Central memory CD8-positive, alpha-beta T cell (primary cell): ENCODE results near the gene RBP5.

Experiments
- ATAC-seq: fragments of 150-1000 bp; cut with Tn5 transposase; replicated peaks from 2 replicates; pipeline ENCODE4 v1.10.0; 2022; ENCODE audit warnings: mild to moderate bottlenecking, moderate FRiP score, moderate number of reproducible peaks; ENCODE audit not compliant: poor library complexity, severe bottlenecking; ENCODE audit errors: extremely low read depth
- DNase-seq, 2 donors: peaks; one replicate each; pipeline ENCODE4 v3.0.0; 2021; ENCODE audit warnings: low spot score in 2 of 2
- H3K27ac Mint-ChIP-seq: one replicate; pipeline ENCODE4 v1.8.0; 2022; ENCODE audit warnings: low read depth, mild to moderate bottlenecking, moderate library complexity, mixed read lengths
- H3K27me3 Mint-ChIP-seq: one replicate; pipeline ENCODE4 v1.8.0; 2022; ENCODE audit warnings: mixed read lengths
- H3K36me3 Mint-ChIP-seq: one replicate; pipeline ENCODE4 v1.8.0; 2022; ENCODE audit warnings: mild to moderate bottlenecking, moderate library complexity, mixed read lengths; ENCODE audit not compliant: insufficient read depth
- H3K4me1 Mint-ChIP-seq: one replicate; pipeline ENCODE4 v1.8.0; 2022; ENCODE audit warnings: mixed read lengths
- H3K4me3 Mint-ChIP-seq: one replicate; pipeline ENCODE4 v1.8.0; 2022; ENCODE audit warnings: mild to moderate bottlenecking, moderate library complexity, mixed read lengths
- H3K9me3 Mint-ChIP-seq: one replicate; pipeline ENCODE4 v1.8.0; 2022; ENCODE audit warnings: mixed read lengths

The RBP5 gene

GRCh38 chr12:7143564-7143963 lies 14.9 kb upstream of the RBP5 start:
- H3K4me3 Mint-ChIP-seq = no peak overlapping the region
- no peak for ATAC-seq
- H3K27me3 Mint-ChIP-seq = no peaks in the 10 kb centered on the region
- peaks cover 25% of the 10 kb centered on the region for H3K36me3 Mint-ChIP-seq
- H3K27ac Mint-ChIP-seq = no peak overlapping the region
- no peak for DNase-seq
- H3K9me3 Mint-ChIP-seq = no peaks in the 10 kb centered on the region
- no peaks in the 10 kb centered on the region for H3K4me1 Mint-ChIP-seq

- Mint-ChIP-seq H3K27ac (peak overlapping the region; percentile 30), H3K4me1 (no peaks in the 10 kb centered on the region), H3K36me3 (peaks cover 26% of the 10 kb centered on the region), H3K4me3 (no peak overlapping the region), H3K27me3 (no peaks in the 10 kb centered on the region), H3K9me3 (no peaks in the 10 kb centered on the region)
- no peak for ATAC-seq
- DNase-seq = no peak
Measured at GRCh38 chr12:7142809-7143465, 14.2 kb upstream of the RBP5 start.

- Mint-ChIP-seq H3K27ac (peak overlapping the region; percentile 30), H3K27me3 (no peaks in the 10 kb centered on the region), H3K9me3 (no peaks in the 10 kb centered on the region), H3K36me3 (peaks cover 23% of the 10 kb centered on the region), H3K4me3 (no peak overlapping the region), H3K4me1 (no peaks in the 10 kb centered on the region)
- peak; percentile 60 for ATAC-seq
- peak in 1 of 2 donors; percentile 26 for DNase-seq
Measured at GRCh38 chr12:7142056-7142644, 13.5 kb upstream of the RBP5 start.

GRCh38 chr12:7141351-7142005 lies 12.8 kb upstream of the RBP5 start:
- H3K27ac Mint-ChIP-seq = peak overlapping the region; percentile 30
- H3K4me3 Mint-ChIP-seq = no peak overlapping the region
- H3K4me1 Mint-ChIP-seq = no peaks in the 10 kb centered on the region
- H3K27me3 Mint-ChIP-seq = no peaks in the 10 kb centered on the region
- no peaks in the 10 kb centered on the region for H3K9me3 Mint-ChIP-seq
- ATAC-seq = no peak
- peaks cover 23% of the 10 kb centered on the region for H3K36me3 Mint-ChIP-seq
- DNase-seq = no peak

GRCh38 chr12:7139200-7139599 lies 10.5 kb upstream of the RBP5 start:
- Mint-ChIP-seq H3K36me3 (peaks cover 23% of the 10 kb centered on the region), H3K27me3 (no peaks in the 10 kb centered on the region), H3K9me3 (no peaks in the 10 kb centered on the region), H3K4me1 (peaks cover 4% of the 10 kb centered on the region), H3K4me3 (no peak overlapping the region), H3K27ac (no peak overlapping the region)
- no peak for DNase-seq
- no peak for ATAC-seq

GRCh38 chr12:7137908-7138307 lies 9.2 kb upstream of the RBP5 start:
- H3K36me3 Mint-ChIP-seq = peaks cover 23% of the 10 kb centered on the region
- H3K9me3 Mint-ChIP-seq = no peaks in the 10 kb centered on the region
- DNase-seq (no peak), ATAC-seq (no peak)
- no peaks in the 10 kb centered on the region for H3K27me3 Mint-ChIP-seq
- H3K4me3 Mint-ChIP-seq = no peak overlapping the region
- no peak overlapping the region for H3K27ac Mint-ChIP-seq
- H3K4me1 Mint-ChIP-seq = peaks cover 4% of the 10 kb centered on the region

GRCh38 chr12:7136676-7137075 lies 8.0 kb upstream of the RBP5 start:
- no peaks in the 10 kb centered on the region for H3K27me3 Mint-ChIP-seq
- peaks cover 16% of the 10 kb centered on the region for H3K36me3 Mint-ChIP-seq
- no peaks in the 10 kb centered on the region for H3K9me3 Mint-ChIP-seq
- DNase-seq (no peak), ATAC-seq (no peak)
- no peak overlapping the region for H3K27ac Mint-ChIP-seq
- H3K4me3 Mint-ChIP-seq = no peak overlapping the region
- H3K4me1 Mint-ChIP-seq = peaks cover 16% of the 10 kb centered on the region

- Mint-ChIP-seq H3K36me3 (peaks cover 13% of the 10 kb centered on the region), H3K27ac (no peak overlapping the region), H3K4me1 (peaks cover 22% of the 10 kb centered on the region)
Measured at GRCh38 chr12:7136071-7136470, 7.4 kb upstream of the RBP5 start.

GRCh38 chr12:7134396-7135166 lies 5.9 kb upstream of the RBP5 start:
- Mint-ChIP-seq H3K36me3 (peaks cover 20% of the 10 kb centered on the region), H3K4me1 (peaks cover 31% of the 10 kb centered on the region), H3K27ac (no peak overlapping the region), H3K27me3 (no peaks in the 10 kb centered on the region), H3K9me3 (no peaks in the 10 kb centered on the region), H3K4me3 (no peak overlapping the region)
- DNase-seq (no peak), ATAC-seq (no peak)

More at GRCh38 chr12:7136071-7136470, 7.4 kb upstream of the RBP5 start:
- ATAC-seq (no peak), DNase-seq (no peak)
- Mint-ChIP-seq H3K9me3 (no peaks in the 10 kb centered on the region), H3K27me3 (no peaks in the 10 kb centered on the region), H3K4me3 (no peak overlapping the region)

- Mint-ChIP-seq H3K27ac (peak overlapping the region; percentile 96), H3K4me3 (peak overlapping the region; percentile 99), H3K36me3 (peaks cover 15% of the 10 kb centered on the region), H3K27me3 (no peaks in the 10 kb centered on the region), H3K4me1 (peaks cover 40% of the 10 kb centered on the region), H3K9me3 (no peaks in the 10 kb centered on the region)
- DNase-seq (no peak), ATAC-seq (no peak)
Measured at GRCh38 chr12:7131502-7131866, 2.8 kb upstream of the RBP5 start.

- peak overlapping the region; percentile 96 for H3K27ac Mint-ChIP-seq
- ATAC-seq (peak; percentile 34), DNase-seq (no peak)
- H3K9me3 Mint-ChIP-seq = no peaks in the 10 kb centered on the region
- peaks cover 15% of the 10 kb centered on the region for H3K36me3 Mint-ChIP-seq
- peaks cover 40% of the 10 kb centered on the region for H3K4me1 Mint-ChIP-seq
- peak overlapping the region; percentile 99 for H3K4me3 Mint-ChIP-seq
- no peaks in the 10 kb centered on the region for H3K27me3 Mint-ChIP-seq
Measured at GRCh38 chr12:7130701-7131501, 2.2 kb upstream of the RBP5 start.
